Measurements from ENCODE around the gene RIPK3. TPM values are rescaled to one million over a fixed set of nuclear protein-coding genes. Genes with fewer than 3 reads are reported as not detected.
A peak's percentile ranks its signal among the peaks of the same experiment; 100 is the strongest.

Gene RIPK3
- total and polyA plus RNA-seq, 8 donors: 6.4 to 42.6 (median 13.5) TPM

DNA sequence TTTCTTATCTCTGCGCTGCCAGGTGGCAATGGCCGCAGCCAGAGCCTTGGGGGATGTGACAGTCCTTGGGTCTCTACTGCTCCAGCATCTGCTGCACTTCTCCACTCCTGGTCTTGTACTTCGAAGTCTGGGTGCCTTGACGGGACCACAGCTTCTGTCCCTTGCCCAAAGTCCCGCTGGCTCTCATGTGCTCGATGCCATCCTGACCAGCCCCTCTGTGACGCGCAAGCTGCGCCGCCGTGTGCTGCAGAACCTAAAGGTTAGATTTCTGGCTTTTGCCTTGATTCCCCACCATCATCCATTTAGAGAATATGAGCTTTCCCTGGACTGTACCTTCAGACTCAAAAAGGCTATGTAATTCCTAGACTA lies 35.8 kb downstream of the RIPK3 start:
- WGBS, 5 donors: 94 to 97% (median 96%) methylated on average over 11 of the region's 11 CpGs

DNA sequence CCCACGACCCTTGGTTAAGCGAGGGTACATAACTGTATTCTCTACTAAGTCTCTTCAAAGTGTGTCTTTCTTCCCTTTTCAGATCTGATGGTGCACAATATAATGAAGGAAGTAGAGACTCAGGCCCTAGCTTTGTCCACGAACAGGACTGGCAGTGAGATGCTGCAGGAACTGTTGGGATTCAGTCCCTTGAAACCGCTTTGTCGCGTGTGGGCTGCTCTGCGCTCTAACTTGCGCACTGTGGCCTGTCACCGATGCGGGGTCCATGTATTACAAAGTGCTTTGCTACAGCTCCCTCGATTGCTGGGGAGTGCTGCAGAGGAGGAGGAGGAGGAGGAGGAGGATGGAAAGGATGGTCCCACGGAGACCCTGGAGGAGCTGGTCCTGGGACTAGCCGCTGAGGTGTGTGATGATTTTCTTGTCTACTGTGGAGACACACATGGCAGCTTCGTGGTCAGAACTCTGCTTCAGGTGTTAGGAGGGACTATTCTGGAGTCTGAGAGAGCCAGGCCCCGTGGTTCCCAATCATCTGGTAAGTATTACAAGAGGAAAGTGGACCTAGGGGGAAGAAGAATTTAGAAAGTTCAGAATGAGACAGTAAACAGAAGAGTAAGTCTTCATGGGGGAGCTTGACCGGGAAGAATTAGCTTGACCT lies 39.3 kb downstream of the RIPK3 start:
- TF ChIP-seq POLR2A (IDR thresholded peaks at IDR 0.05) (no peak), EP300 (IDR thresholded peaks at IDR 0.05) (no peak), POLR2AphosphoS5 (IDR thresholded peaks at IDR 0.05) (no peak)
- TF ChIP-seq, protein P1, sequence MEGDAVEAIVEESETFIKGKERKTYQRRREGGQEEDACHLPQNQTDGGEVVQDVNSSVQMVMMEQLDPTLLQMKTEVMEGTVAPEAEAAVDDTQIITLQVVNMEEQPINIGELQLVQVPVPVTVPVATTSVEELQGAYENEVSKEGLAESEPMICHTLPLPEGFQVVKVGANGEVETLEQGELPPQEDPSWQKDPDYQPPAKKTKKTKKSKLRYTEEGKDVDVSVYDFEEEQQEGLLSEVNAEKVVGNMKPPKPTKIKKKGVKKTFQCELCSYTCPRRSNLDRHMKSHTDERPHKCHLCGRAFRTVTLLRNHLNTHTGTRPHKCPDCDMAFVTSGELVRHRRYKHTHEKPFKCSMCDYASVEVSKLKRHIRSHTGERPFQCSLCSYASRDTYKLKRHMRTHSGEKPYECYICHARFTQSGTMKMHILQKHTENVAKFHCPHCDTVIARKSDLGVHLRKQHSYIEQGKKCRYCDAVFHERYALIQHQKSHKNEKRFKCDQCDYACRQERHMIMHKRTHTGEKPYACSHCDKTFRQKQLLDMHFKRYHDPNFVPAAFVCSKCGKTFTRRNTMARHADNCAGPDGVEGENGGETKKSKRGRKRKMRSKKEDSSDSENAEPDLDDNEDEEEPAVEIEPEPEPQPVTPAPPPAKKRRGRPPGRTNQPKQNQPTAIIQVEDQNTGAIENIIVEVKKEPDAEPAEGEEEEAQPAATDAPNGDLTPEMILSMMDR (IDR thresholded peaks at IDR 0.05): no peak
- peaks cover 47 to 55% (median 54%) of the 10 kb centered on the region in 4 donors for H3K36me3 ChIP-seq
- no peak for DNase-seq
- intact Hi-C loops (cut with DNase I; ENCODE audit: low total_unique reads): no loop called here
- peak overlapping the region in 4 of 5 donors; percentile 88 to 94 (median 90) for H3K27ac ChIP-seq
- peaks cover 20 to 63% (median 46%) of the 10 kb centered on the region in 4 donors for H3K4me1 ChIP-seq
- H3K4me3 ChIP-seq: peak overlapping the region; percentile 78 to 96 (median 89)
- H3K9me3 ChIP-seq: no peaks in the 10 kb centered on the region
- WGBS, 5 donors: 23 to 26% (median 26%) methylated on average over 16 of the region's 16 CpGs
- H3K27me3 ChIP-seq: no peaks in the 10 kb centered on the region

More for the DNA sequence above, 35.8 kb downstream of the RIPK3 start:
- Histone ChIP-seq H3K27me3 (no peaks in the 10 kb centered on the region), H3K36me3 (peaks cover 54 to 75% (median 65%) of the 10 kb centered on the region in 4 donors), H3K9me3 (no peaks in the 10 kb centered on the region), H3K4me1 (peaks cover 29 to 58% (median 43%) of the 10 kb centered on the region in 4 donors), H3K27ac (no peak overlapping the region), H3K4me3 (no peak overlapping the region)
- DNase-seq: no peak
- TF ChIP-seq POLR2A (IDR thresholded peaks at IDR 0.05) (no peak), EP300 (IDR thresholded peaks at IDR 0.05) (no peak), POLR2AphosphoS5 (IDR thresholded peaks at IDR 0.05) (no peak)
- TF ChIP-seq, protein P1 (IDR thresholded peaks at IDR 0.05): no peak
- intact Hi-C loops (cut with DNase I; ENCODE audit: low total_unique reads): no loop called here

DNA sequence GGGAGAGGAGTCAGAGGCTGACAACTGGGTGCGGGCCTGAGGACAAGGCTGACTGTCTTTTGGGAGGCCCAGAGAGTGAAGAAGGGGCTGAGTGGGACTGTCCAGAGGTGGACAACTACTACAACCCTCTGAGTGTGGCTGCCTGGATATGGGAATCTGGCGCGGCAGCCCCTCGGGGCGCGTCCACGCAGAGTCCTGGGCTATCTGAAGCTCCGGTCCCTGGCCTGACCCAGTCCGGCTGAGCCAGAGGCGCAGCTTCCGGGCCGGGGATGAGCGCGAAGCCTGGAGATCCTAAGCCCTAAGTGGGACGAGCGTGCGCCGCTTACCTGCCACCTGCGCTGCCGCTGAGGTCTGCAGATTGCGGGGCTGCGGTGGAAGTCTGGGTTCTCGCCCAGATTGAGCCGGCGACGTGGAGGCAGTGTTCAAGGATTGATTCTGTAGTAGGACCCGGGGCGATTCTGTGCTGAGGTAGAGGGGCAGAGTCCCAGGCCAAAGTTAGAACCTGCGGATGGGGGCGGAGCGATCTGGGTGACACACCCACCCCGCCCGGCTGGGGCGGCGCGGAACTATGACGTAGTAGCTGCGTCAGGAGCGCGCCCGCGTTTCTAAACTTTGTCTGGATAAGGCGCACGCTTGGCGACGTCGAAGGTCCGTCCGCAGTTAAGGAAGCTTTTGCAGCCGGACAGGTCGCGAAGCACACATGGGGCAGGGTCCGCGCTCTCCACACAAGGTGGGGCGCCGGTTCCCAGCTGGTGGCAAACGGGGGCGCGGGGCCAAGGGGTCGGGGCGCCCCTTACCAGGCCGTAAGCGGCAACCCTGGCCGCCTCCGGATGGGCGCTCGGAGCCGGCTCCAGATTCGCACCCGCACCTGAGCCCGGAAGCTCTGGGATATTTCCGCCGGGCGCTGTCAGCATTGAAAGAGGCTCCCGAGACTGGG lies 40.3 kb downstream of the RIPK3 start, which contains the start of the genes DHRS1 and NOP9:
TSS of gene DHRS1 (minus strand) at position 526 of the 937 bp plus-strand sequence. CDS start 674 bp downstream, outside the sequence.
TSS of gene NOP9 (plus strand) at position 596 of the 937 bp plus-strand sequence. CDS start at position 701, 105 bp downstream.
- peak within 1 kb of the TSS; percentile 78 to 96 (median 89) for H3K4me3 ChIP-seq
- DNase-seq: peak; percentile 96 to 97
- H3K27me3 ChIP-seq: no peaks in the 10 kb centered on the region
- TF ChIP-seq EP300 (IDR thresholded peaks at IDR 0.05) (peak; percentile 6), POLR2AphosphoS5 (IDR thresholded peaks at IDR 0.05) (peak; percentile 78 to 96 (median 90)), POLR2A (IDR thresholded peaks at IDR 0.05) (no peak)
- TF ChIP-seq, protein P1 (IDR thresholded peaks at IDR 0.05): peak in 1 of 7 experiments; percentile 30
- H3K36me3 ChIP-seq: peaks cover 39 to 54% (median 53%) of the 10 kb centered on the region in 4 donors
- H3K27ac ChIP-seq: peak within 1 kb of the TSS; percentile 88 to 94 (median 91)
- no peaks in the 10 kb centered on the region for H3K9me3 ChIP-seq
- 0 to 1% (median 0%) methylated on average over 60 to 75 of the region's 75 CpGs for WGBS, 5 donors
- intact Hi-C loops (cut with DNase I; ENCODE audit: low total_unique reads): loop anchor here (10.0 kb wide), 1 partner anchor 55 kb away; the partner anchor contains the start of gene TINF2
- peaks cover 20 to 63% (median 46%) of the 10 kb centered on the region in 4 donors for H3K4me1 ChIP-seq

DNA sequence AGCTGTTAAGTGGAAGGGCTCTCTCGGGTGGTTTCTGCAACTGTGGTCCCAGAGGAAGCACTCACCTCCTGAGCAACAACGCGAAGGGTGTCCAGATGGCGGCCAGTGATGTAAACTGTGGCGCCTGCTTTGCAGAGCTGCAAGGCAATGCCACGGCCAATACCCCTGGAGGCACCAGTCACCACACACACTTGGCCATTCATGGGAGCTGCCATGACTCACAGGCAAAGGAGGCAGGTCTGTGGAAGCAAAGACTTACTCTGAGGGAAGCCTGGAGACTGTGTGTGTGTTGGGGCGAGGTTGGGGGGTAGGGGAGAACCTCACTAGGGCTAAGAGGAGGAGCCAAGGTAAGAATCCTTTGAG lies 40.9 kb downstream of the RIPK3 start:
- Histone ChIP-seq H3K36me3 (peaks cover 33 to 54% (median 51%) of the 10 kb centered on the region in 4 donors), H3K27me3 (no peaks in the 10 kb centered on the region), H3K4me1 (peaks cover 20 to 63% (median 46%) of the 10 kb centered on the region in 4 donors), H3K4me3 (peak overlapping the region; percentile 78 to 96 (median 89)), H3K27ac (peak overlapping the region; percentile 88 to 94 (median 91)), H3K9me3 (no peaks in the 10 kb centered on the region)
- TF ChIP-seq EP300 (IDR thresholded peaks at IDR 0.05): no peak
- no peak for TF ChIP-seq POLR2A (IDR thresholded peaks at IDR 0.05)
- TF ChIP-seq, protein P1 (IDR thresholded peaks at IDR 0.05): no peak
- TF ChIP-seq POLR2AphosphoS5 (IDR thresholded peaks at IDR 0.05): no peak
- 36 to 46% (median 42%) methylated on average over 7 of the region's 7 CpGs for WGBS, 5 donors
- intact Hi-C loops (cut with DNase I; ENCODE audit: low total_unique reads): loop anchor here (10.0 kb wide), 1 partner anchor 54 kb away; the partner anchor contains the start of gene TINF2
- peak in 1 of 2 donors; percentile 56 for DNase-seq
